Activated T-cell treated with anti-CD3 and anti-CD28 coated beads, Interleukin-2, amount 50 U/mL, for 72 hours (primary cell): ENCODE data around the gene SLC23A3. TPM values are rescaled to one million over a fixed set of nuclear protein-coding genes. Genes with fewer than 3 reads are reported as not detected.

ENCODE experiments used
- ATAC-seq, 2 donors: fragments of 150-1000 bp; cut with Tn5 transposase; replicated peaks in 1 of 2; 2 replicates each; pipeline ENCODE4 v1.10.0; 2021; ENCODE audit warnings: moderate library complexity in 2 of 2, mild to moderate bottlenecking in 1 of 2
- DNase-seq, 2 donors: peaks; one replicate each; pipeline ENCODE4 v3.0.0; 2021 to 2022; ENCODE audit warnings: mixed read lengths in 1 of 2
- H3K27ac Mint-ChIP-seq: one replicate; pipeline ENCODE4 v1.8.0; 2022; ENCODE audit warnings: mild to moderate bottlenecking, moderate library complexity, mixed read lengths
- H3K27me3 Mint-ChIP-seq: one replicate; pipeline ENCODE4 v1.8.0; 2022; ENCODE audit warnings: low read depth, mixed read lengths
- H3K36me3 Mint-ChIP-seq, 2 donors: one replicate each; pipeline ENCODE4 v1.8.0; 2022; ENCODE audit warnings: mixed read lengths in 2 of 2, mild to moderate bottlenecking in 1 of 2; ENCODE audit not compliant: insufficient read depth in 2 of 2
- H3K4me1 Mint-ChIP-seq: one replicate; pipeline ENCODE4 v1.8.0; 2022; ENCODE audit warnings: low read depth, mixed read lengths
- H3K4me3 Mint-ChIP-seq, 2 donors: one replicate each; pipeline ENCODE4 v1.8.0; 2022; ENCODE audit warnings: mild to moderate bottlenecking in 2 of 2, mixed read lengths in 2 of 2, moderate library complexity in 2 of 2
- H3K9me3 Mint-ChIP-seq, 2 donors: one replicate each; pipeline ENCODE4 v1.8.0; 2022; ENCODE audit warnings: mixed read lengths in 2 of 2
- total RNA-seq, 2 donors: library from RNA; stranded (reverse); gene quantifications; one replicate each; pipeline ENCODE4 v1.2.3, GENCODE V29; 2022

Gene SLC23A3
- total RNA-seq, 2 donors from 2014 or later: 3.1 to 4.0 TPM

DNA sequence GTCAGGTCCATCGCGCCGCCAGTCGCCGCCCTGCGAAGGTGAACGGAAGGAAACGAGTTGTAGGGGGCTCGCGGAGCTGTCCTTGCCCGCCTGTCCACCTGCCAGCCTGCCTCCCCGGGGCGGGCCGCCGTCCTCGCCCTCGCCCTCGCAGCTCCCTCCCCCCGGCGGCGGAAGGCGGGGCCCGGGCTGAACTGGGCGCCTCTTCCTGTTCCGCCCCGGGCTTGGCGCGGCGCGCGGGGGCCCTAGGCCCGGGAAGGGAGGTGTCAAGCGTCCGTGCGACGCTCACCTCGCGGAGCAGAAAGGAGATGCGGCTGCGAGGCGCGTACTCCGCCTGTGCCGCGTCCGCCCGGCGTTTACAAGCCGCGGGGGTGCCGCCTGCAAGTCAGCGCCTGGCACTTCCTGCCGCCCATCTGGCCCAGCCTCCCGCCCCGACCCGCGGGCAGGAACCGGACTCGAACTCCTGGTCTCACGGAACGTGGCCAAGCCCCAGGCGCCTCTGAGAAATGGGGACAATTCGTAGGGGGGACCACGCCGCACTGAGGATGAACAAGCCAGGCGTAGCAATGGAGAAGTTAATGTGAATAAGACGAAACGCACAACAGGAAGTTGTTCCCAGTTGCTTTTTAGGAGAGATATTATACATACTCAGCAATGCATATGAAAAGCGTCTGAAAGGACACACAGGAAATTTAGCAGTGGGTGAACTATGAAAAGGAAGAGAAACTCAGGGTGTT is 7.2 kb upstream of the SLC23A3 start, which contains the start of gene CNPPD1:
Gene CNPPD1 (minus strand): TSS at position 108 of the 734 bp plus-strand sequence. CDS start 97 bp downstream, at position 11.
- Mint-ChIP-seq H3K9me3 (no peaks in the 10 kb centered on the region), H3K27ac (peak within 1 kb of the TSS; percentile 95), H3K27me3 (no peaks in the 10 kb centered on the region), H3K4me3 (peak within 1 kb of the TSS; percentile 96 to 99), H3K36me3 (peaks cover 9 to 18% of the 10 kb centered on the region in 2 donors), H3K4me1 (peaks cover 63% of the 10 kb centered on the region)
- DNase-seq: peak; percentile 93 to 95
- peak; percentile 86 to 87 for ATAC-seq

DNA sequence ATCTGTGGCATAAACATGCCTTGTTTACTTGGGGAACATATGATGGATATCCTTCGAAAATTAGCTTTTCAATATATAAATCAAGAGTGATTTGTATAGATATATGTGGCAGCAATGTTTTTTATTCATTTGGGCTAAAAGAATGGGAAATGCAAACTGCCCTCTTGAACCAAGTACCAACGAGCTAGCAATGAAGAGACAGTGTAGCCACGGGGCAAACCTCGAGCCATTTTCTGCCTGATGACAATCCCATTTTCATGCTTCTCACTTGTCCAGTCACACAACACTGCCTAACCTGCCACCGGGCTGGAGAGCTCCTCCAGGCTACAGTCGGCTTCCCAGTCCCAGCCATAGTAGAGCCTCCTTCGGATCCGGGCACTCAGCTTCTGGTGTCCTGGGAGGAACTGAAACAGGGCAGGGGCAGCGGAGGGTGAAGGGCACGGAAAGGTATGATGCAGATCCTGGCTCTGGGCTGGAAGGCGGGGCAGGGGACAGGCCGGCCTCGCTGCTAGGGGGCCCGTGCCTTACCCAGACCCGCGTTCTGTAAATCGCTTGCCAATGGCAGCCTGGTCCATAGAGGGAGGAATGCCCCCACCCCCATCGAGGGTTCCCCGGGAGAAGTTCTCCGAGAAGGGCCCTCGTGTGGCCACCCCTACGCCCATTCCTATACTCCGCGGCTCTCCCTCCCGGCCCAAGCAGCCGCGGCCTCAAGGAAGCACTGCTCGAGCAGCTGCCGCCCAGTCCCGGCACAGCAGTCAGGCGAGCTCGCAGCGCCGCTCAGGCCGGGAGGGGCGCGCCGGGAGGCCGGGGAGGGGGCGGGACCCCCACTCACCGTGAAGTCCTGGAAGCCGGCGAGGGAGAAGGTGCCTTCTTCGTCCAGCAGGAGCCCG is 6.3 kb upstream of the SLC23A3 start:
- H3K4me1 Mint-ChIP-seq: peaks cover 59% of the 10 kb centered on the region
- peak; percentile 24 to 25 for ATAC-seq
- H3K36me3 Mint-ChIP-seq: peaks cover 11 to 15% of the 10 kb centered on the region in 2 donors
- peak overlapping the region; percentile 53 for H3K27ac Mint-ChIP-seq
- DNase-seq: peak; percentile 36 to 40
- H3K4me3 Mint-ChIP-seq: peak overlapping the region; percentile 96 to 99
- H3K9me3 Mint-ChIP-seq: no peaks in the 10 kb centered on the region
- no peaks in the 10 kb centered on the region for H3K27me3 Mint-ChIP-seq

DNA sequence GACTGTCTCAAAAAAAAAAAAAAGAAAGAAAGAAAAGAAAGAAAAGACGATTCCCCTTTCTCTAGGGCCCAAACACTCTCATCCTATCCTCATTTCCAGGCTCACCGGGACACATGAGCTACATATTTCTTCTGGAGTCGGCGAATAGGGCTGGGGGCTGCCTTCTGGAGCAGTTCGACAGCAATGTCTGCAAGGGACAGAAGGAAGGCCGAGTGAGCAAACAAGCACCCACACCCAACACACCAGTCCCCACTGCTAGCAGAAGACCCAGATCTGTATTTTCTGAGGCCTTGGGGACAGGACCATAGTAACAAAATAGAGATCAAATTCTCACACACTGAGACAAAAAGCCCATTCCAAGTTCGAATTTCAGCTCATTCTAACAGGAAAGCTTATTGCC is 5.7 kb upstream of the SLC23A3 start:
- Mint-ChIP-seq H3K27me3 (no peaks in the 10 kb centered on the region), H3K4me1 (peaks cover 58% of the 10 kb centered on the region), H3K9me3 (no peaks in the 10 kb centered on the region), H3K27ac (peak overlapping the region; percentile 53), H3K36me3 (peaks cover 10% of the 10 kb centered on the region in 2 donors), H3K4me3 (peak overlapping the region; percentile 96 to 99)
- no peak for ATAC-seq
- no peak for DNase-seq

DNA sequence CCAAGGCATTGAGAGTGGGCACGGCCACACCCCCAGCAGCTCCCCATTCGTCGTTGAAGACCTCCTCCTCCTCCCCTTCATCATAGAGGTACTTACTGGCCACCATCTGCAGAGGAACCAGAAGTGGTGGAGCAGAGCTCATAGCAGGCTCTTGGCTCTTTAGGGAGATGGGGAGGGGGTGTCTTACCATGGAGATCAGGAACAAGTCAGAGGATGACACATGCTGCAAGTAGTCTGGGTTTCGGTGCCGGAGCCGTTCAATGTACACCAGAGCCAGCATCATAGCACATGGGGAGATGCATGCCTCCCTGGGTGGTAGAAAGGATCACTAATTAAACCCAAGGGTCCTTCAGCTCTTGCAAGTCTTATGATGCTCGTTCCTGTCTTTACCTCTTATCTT is 5.0 kb upstream of the SLC23A3 start:
- Mint-ChIP-seq H3K27ac (no peak overlapping the region), H3K4me3 (peak overlapping the region; percentile 47 to 99), H3K9me3 (no peaks in the 10 kb centered on the region), H3K4me1 (peaks cover 57% of the 10 kb centered on the region), H3K36me3 (peaks cover 10% of the 10 kb centered on the region in 2 donors), H3K27me3 (no peaks in the 10 kb centered on the region)
- no peak for DNase-seq
- no peak for ATAC-seq

DNA sequence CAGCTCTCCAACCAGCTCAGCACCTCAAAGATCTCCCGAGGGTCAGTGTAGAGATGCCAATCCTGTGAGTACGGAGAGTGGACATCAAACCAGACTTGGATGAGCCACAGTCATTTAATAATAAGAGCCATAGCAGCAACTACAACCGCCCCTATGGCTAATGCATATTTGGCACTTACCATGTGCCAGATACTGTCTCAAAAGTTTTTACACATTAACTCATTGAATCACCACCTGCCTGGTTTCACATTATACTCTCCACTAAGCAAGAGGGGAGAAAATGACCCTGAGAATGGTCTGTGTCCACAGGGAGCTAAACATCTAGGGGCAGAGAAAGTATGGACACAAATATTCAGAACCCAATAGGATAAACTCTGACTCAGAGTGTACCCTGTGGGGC is 4.3 kb upstream of the SLC23A3 start:
- ATAC-seq (no peak), DNase-seq (no peak)
- H3K36me3 Mint-ChIP-seq: peaks cover 10% of the 10 kb centered on the region in 2 donors
- peaks cover 51% of the 10 kb centered on the region for H3K4me1 Mint-ChIP-seq
- no peaks in the 10 kb centered on the region for H3K9me3 Mint-ChIP-seq
- no peaks in the 10 kb centered on the region for H3K27me3 Mint-ChIP-seq
- peak overlapping the region in 1 of 2 donors; percentile 47 for H3K4me3 Mint-ChIP-seq
- H3K27ac Mint-ChIP-seq: peak overlapping the region; percentile 21

DNA sequence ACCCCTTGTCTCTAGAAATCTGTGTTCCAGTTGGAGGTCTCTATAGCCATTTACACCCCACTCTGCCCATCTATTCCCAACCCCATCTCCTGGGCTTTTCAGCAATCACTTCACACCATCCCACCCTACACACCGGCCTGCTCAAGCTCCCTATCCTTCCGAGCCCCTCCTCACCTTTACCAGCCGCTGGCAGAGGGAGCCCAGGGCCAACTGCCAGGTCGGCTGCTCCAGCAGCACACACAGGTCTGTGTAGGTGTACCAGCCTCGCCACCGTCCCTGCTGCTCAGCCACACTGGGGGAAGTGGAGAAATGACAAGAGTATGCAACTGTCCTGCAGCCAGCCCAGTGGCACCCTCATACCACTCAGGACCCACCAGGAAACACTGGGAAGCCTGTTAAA is 3.3 kb upstream of the SLC23A3 start:
- no peak for ATAC-seq
- DNase-seq: no peak
- H3K36me3 Mint-ChIP-seq: peaks cover 6 to 10% of the 10 kb centered on the region in 2 donors
- no peaks in the 10 kb centered on the region for H3K27me3 Mint-ChIP-seq
- H3K4me1 Mint-ChIP-seq: peaks cover 46% of the 10 kb centered on the region
- H3K9me3 Mint-ChIP-seq: no peaks in the 10 kb centered on the region
- no peak overlapping the region for H3K27ac Mint-ChIP-seq
- no peak overlapping the region for H3K4me3 Mint-ChIP-seq

DNA sequence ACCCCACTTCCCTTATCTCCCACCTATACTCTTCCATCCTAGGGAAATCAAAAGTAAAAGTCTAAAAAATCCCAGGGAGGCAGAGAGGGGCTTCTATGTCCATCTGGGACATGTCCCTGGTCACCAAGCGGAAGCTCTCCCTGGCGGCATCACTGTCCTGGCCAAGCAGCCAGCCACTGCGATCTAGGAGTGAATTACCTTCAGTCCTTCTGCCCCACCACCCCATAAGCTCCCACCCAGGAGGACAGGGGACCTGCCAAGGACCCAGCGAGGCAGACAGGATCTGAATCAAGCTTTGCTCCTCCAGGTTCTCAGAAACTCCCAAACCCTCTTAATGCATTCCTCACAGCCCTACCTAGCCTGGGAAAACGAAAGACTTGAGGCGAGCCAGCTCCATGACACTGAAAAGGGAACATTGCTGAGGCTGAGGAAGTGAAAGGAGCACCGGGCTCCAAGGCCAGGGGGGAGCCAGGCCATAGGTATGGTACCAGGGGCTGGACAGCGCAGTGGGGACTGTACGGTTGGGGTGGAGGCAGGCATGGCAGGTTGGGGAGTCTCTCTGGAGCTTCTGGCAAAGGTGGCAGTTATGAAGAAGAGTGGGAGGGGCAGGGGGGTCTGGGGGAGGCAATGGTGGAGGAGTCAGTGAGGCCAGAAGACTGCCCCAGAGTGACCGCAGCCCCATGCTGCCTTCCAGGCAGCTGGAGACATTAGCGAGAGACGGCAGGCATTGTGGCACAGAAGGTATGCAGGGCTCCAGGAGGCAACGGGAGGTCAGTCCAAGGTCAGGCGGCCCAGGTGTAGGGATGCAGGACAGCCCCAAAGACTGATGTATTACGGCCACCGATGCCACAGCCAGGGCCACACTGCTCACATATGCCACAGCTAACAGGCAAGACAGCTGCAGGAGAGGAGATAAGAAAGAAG is 2.7 kb upstream of the SLC23A3 start:
- DNase-seq: no peak
- H3K36me3 Mint-ChIP-seq: peaks cover 5 to 10% of the 10 kb centered on the region in 2 donors
- ATAC-seq: no peak
- H3K9me3 Mint-ChIP-seq: no peaks in the 10 kb centered on the region
- H3K4me3 Mint-ChIP-seq: no peak overlapping the region
- H3K27me3 Mint-ChIP-seq: no peaks in the 10 kb centered on the region
- peaks cover 43% of the 10 kb centered on the region for H3K4me1 Mint-ChIP-seq
- H3K27ac Mint-ChIP-seq: no peak overlapping the region

DNA sequence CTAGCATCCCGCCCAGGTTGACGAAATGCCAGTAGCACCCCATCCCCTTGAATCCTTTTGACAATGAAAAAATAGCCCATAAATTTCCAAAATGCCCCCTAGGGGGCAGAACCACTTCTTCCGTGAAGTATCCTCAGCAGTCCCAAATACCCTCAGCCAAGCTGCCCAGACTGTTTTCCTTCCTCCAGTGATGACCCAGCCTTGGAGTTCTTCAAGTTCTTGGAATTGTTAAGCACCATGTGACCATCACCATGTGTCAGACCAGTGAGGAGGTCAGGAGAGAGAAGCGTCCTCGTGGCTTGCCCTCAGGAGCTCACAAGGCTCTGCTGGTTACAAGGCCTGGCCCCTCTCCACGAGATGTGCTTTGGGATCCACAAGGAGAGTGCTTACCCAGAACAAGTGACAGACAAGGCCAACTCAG is 1.4 kb upstream of the SLC23A3 start:
- H3K36me3 Mint-ChIP-seq: peaks cover 2 to 7% of the 10 kb centered on the region in 2 donors
- peak overlapping the region; percentile 79 for H3K27ac Mint-ChIP-seq
- peaks cover 38% of the 10 kb centered on the region for H3K4me1 Mint-ChIP-seq
- no peaks in the 10 kb centered on the region for H3K27me3 Mint-ChIP-seq
- no peaks in the 10 kb centered on the region for H3K9me3 Mint-ChIP-seq
- DNase-seq (peak; percentile 33 to 47), ATAC-seq (peak; percentile 32 to 50)
- no peak overlapping the region for H3K4me3 Mint-ChIP-seq

DNA sequence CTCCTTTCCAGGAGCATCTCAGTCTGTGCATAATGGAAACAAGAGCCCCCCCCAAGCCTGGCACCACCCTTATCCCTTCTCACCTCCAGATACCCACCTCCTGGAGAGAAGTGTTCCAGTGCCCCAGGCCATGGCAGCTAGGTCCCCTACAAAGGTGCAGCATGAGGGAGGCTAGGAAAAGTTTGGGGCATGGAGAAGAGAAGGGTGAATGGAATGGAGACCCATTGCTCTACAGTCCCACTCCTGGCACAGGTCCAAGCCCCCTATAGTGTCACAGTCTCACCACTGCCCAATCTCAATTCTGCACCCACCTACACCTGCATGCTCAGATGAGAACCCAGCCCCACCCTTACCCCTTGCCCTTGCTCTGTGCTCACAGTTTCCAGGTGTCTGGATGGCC is 897 bp downstream of the SLC23A3 start:
- ATAC-seq: no peak

DNA sequence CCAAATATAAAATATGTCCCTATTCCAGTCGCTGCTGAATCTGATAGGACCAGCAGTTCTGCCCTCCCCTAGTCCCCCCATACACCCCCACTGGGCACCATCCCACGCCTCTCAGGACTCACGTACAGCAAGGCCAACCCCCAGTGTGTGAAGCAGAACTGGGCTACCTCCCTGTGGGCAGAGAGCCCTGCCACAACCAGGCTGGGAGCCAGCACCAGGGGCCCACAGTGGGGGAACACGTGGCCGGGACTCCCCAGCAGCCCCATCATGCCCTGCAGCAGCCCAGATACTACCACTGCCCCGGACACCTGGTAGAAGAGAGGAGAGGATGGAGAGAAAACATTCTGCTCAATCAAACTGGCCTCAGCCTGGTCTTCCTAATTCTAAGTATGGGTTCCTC is 1.3 kb downstream of the SLC23A3 start:
- H3K27ac Mint-ChIP-seq: no peak overlapping the region

More for the DNA sequence above, 897 bp downstream of the SLC23A3 start:
- no peak for DNase-seq
- no peaks in the 10 kb centered on the region for H3K27me3 Mint-ChIP-seq
- H3K36me3 Mint-ChIP-seq: peaks cover 0 to 3% of the 10 kb centered on the region in 2 donors
- H3K9me3 Mint-ChIP-seq: no peaks in the 10 kb centered on the region
- H3K4me1 Mint-ChIP-seq: peaks cover 15% of the 10 kb centered on the region
- no peak overlapping the region for H3K27ac Mint-ChIP-seq
- no peak overlapping the region for H3K4me3 Mint-ChIP-seq

DNA sequence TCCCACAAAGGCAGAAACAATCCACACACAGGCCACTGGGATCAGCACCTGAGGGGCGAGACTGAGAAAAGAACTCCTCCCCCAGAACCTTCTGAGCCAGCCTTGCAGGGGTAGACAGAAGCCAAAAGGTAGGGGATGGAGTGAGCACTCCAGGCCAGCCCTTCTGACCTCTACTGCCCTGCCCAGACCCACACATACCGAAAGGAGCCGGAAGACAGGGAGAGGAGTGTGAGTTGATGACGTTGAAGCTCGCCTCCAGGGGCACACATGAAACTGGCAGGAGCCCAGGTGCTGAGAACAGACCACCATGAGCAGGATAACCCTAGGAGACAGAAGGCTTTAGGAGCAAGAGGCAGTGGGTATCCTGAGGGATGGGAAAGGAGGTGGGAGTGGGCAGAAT is 1.8 kb downstream of the SLC23A3 start:
- Mint-ChIP-seq H3K4me1 (peaks cover 14% of the 10 kb centered on the region), H3K27ac (no peak overlapping the region), H3K27me3 (no peaks in the 10 kb centered on the region), H3K36me3 (peaks cover 0 to 2% of the 10 kb centered on the region in 2 donors), H3K4me3 (no peak overlapping the region), H3K9me3 (no peaks in the 10 kb centered on the region)
- DNase-seq (no peak), ATAC-seq (no peak)

More for the DNA sequence above, 1.3 kb downstream of the SLC23A3 start:
- Mint-ChIP-seq H3K36me3 (peaks cover 0 to 2% of the 10 kb centered on the region in 2 donors), H3K4me1 (peaks cover 14% of the 10 kb centered on the region), H3K9me3 (no peaks in the 10 kb centered on the region), H3K27me3 (no peaks in the 10 kb centered on the region), H3K4me3 (no peak overlapping the region)
- DNase-seq: no peak
- ATAC-seq: no peak

DNA sequence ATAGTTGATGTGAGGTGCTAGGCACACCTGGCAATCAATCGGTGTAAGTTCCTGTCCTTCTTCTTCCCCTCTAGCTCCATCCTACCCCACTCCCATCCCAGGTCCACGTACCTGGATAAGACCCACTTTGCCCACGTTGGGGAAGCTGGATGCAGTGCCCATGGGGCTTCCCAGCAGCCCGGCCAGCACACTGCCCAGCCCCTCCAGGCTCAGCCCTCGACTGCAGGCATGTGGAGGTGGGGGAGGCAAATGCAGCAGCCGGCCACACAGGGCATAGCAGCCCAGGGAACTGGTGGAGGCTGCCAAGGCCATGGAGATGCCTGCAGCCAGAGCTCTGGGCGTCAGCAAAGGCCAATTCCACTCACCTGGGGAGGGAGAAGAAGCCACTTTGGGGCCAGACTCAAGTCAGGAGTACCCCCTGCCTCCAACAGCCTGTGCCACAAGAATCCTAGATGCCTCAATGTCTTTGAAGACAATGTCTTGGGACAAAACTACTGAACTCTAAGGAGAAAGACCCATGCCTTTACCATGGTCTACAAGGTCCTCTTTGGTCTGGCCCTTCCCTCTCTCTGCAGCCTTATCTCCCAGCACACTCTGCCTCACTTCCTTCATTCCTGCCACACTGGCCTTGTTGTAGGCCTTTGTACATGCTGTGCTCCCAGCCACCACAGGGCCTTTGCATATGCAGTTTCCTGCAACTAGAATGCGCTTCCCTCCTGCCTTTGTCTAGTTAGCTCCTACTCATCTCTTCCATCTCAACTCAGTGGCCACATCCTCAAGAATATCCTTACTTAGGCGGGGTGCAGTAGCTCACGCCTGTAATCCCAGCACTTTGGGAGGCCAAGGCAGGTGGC is 4.5 kb downstream of the SLC23A3 start:
- no peak for ATAC-seq
- peaks cover 12% of the 10 kb centered on the region for H3K4me1 Mint-ChIP-seq
- no peak for DNase-seq
- H3K9me3 Mint-ChIP-seq: no peaks in the 10 kb centered on the region
- no peaks in the 10 kb centered on the region for H3K36me3 Mint-ChIP-seq
- H3K27ac Mint-ChIP-seq: no peak overlapping the region
- H3K4me3 Mint-ChIP-seq: no peak overlapping the region
- H3K27me3 Mint-ChIP-seq: no peaks in the 10 kb centered on the region
